ENCODE results near the gene EXPH5.

EXPH5 gene

DNA sequence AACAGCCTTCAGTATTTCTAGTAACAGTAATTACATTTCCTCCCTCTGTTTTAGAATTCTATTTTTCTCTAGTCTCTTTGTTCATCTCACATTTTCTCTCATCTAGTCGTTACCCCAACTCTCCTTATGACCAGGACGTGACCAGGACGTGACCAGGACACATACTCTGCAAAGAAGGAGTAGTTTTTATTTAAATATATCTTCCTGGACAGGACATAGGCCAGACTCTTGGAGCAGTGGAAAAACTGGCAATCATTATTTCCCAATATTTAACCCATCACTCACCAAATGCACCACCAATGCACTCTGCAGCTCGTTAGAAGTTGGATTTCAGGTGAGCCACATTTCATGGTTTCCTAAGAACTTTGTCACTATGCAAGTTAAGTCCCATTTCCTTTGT is 55.1 kb downstream of the EXPH5 start:
- TF ChIP-seq SPI1 (IDR thresholded peaks at IDR 0.05; ENCODE audit: borderline replicate concordance, low read depth): no peak
- no peak for TF ChIP-seq GABPA (IDR thresholded peaks at IDR 0.05; ENCODE audit: low read depth)
- TF ChIP-seq CTCF (IDR thresholded peaks at IDR 0.05; ENCODE audit: insufficient read depth, low read length): no peak
- TF ChIP-seq, protein P1, sequence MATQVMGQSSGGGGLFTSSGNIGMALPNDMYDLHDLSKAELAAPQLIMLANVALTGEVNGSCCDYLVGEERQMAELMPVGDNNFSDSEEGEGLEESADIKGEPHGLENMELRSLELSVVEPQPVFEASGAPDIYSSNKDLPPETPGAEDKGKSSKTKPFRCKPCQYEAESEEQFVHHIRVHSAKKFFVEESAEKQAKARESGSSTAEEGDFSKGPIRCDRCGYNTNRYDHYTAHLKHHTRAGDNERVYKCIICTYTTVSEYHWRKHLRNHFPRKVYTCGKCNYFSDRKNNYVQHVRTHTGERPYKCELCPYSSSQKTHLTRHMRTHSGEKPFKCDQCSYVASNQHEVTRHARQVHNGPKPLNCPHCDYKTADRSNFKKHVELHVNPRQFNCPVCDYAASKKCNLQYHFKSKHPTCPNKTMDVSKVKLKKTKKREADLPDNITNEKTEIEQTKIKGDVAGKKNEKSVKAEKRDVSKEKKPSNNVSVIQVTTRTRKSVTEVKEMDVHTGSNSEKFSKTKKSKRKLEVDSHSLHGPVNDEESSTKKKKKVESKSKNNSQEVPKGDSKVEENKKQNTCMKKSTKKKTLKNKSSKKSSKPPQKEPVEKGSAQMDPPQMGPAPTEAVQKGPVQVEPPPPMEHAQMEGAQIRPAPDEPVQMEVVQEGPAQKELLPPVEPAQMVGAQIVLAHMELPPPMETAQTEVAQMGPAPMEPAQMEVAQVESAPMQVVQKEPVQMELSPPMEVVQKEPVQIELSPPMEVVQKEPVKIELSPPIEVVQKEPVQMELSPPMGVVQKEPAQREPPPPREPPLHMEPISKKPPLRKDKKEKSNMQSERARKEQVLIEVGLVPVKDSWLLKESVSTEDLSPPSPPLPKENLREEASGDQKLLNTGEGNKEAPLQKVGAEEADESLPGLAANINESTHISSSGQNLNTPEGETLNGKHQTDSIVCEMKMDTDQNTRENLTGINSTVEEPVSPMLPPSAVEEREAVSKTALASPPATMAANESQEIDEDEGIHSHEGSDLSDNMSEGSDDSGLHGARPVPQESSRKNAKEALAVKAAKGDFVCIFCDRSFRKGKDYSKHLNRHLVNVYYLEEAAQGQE (IDR thresholded peaks at IDR 0.05; ENCODE audit: insufficient replicate concordance, low read depth): no peak
- TF ChIP-seq POLR2AphosphoS5 (IDR thresholded peaks at IDR 0.05; ENCODE audit: low read depth): no peak
- Histone ChIP-seq H3K4me3 (replicated peaks; ENCODE audit: insufficient read depth, low read length) (no peak overlapping the region), H3K27me3 (ENCODE audit: insufficient read depth, poor library complexity, severe bottlenecking) (peaks cover 2% of the 10 kb centered on the region), H3K27ac (replicated peaks) (no peak overlapping the region)
- no peak for DNase-seq (ENCODE audit: low read depth in 1 of 2, low spot score in 1 of 2)

- no peak for TF ChIP-seq POLR2AphosphoS5 (IDR thresholded peaks at IDR 0.05; ENCODE audit: low read depth)
- no peak for TF ChIP-seq SPI1 (IDR thresholded peaks at IDR 0.05; ENCODE audit: borderline replicate concordance, low read depth)
- no peak for TF ChIP-seq GABPA (IDR thresholded peaks at IDR 0.05; ENCODE audit: low read depth)
- no peak for TF ChIP-seq CTCF (IDR thresholded peaks at IDR 0.05; ENCODE audit: insufficient read depth, low read length)
- TF ChIP-seq, protein P1 (IDR thresholded peaks at IDR 0.05; ENCODE audit: insufficient replicate concordance, low read depth): no peak
- Histone ChIP-seq H3K4me3 (replicated peaks; ENCODE audit: insufficient read depth, low read length) (no peak overlapping the region), H3K27me3 (ENCODE audit: insufficient read depth, poor library complexity, severe bottlenecking) (peaks cover 2% of the 10 kb centered on the region), H3K27ac (replicated peaks) (no peak overlapping the region)
- no peak for DNase-seq (ENCODE audit: low read depth in 1 of 2, low spot score in 1 of 2)
Observed at GRCh38 chr11:108538022-108538424, 55.5 kb downstream of the EXPH5 start.

GRCh38 chr11:108536783-108537182 is 56.8 kb downstream of the EXPH5 start:
- H3K27me3 ChIP-seq (ENCODE audit: insufficient read depth, poor library complexity, severe bottlenecking): peaks cover 2% of the 10 kb centered on the region
- no peak for TF ChIP-seq CTCF (IDR thresholded peaks at IDR 0.05; ENCODE audit: insufficient read depth, low read length)
- no peak for TF ChIP-seq GABPA (IDR thresholded peaks at IDR 0.05; ENCODE audit: low read depth)
- no peak overlapping the region for H3K4me3 ChIP-seq (replicated peaks; ENCODE audit: insufficient read depth, low read length)
- H3K27ac ChIP-seq (replicated peaks): no peak overlapping the region
- no peak for DNase-seq (ENCODE audit: low read depth in 1 of 2, low spot score in 1 of 2)

GRCh38 chr11:108535384-108535955 is 58.1 kb downstream of the EXPH5 start:
- Histone ChIP-seq H3K4me3 (replicated peaks; ENCODE audit: insufficient read depth, low read length) (no peak overlapping the region), H3K27me3 (ENCODE audit: insufficient read depth, poor library complexity, severe bottlenecking) (peaks cover 2% of the 10 kb centered on the region), H3K27ac (replicated peaks) (no peak overlapping the region)
- TF ChIP-seq, protein P1 (IDR thresholded peaks at IDR 0.05; ENCODE audit: insufficient replicate concordance, low read depth): no peak
- TF ChIP-seq GABPA (IDR thresholded peaks at IDR 0.05; ENCODE audit: low read depth): no peak
- no peak for TF ChIP-seq CTCF (IDR thresholded peaks at IDR 0.05; ENCODE audit: insufficient read depth, low read length)
- no peak for DNase-seq (ENCODE audit: low read depth in 1 of 2, low spot score in 1 of 2)

All from HL-60 (cell line).